Ascending aorta (tissue), 2 donors: ENCODE data around the gene SLC35F3. TPM values are rescaled to one million over a fixed set of nuclear protein-coding genes. Genes with fewer than 3 reads are reported as not detected.

Source experiments
- DNase-seq, 2 donors: peaks; one replicate each; pipeline ENCODE4 v3.0.0-alpha.2; 2019; ENCODE audit warnings: low spot score in 2 of 2
- H3K27ac ChIP-seq, 2 donors: fragments of 200-600 bp; sonication (generic); one replicate each; pipeline ENCODE4 v1.5.1; 2016 to 2017; ENCODE audit warnings: mild to moderate bottlenecking in 1 of 2
- H3K27me3 ChIP-seq: fragments of 200-600 bp; sonication (generic); one replicate; pipeline ENCODE4 v1.5.1; 2017
- H3K36me3 ChIP-seq, 2 donors: fragments of 200-600 bp; sonication (generic); one replicate each; pipeline ENCODE4 v1.5.1; 2016
- H3K4me1 ChIP-seq, 2 donors: fragments of 200-600 bp; sonication (generic); one replicate each; pipeline ENCODE4 v1.5.1; 2016 to 2017; ENCODE audit warnings: mild to moderate bottlenecking in 1 of 2
- H3K4me3 ChIP-seq, 2 donors: fragments of 200-600 bp; sonication (generic); one replicate each; pipeline ENCODE4 v1.5.1; 2016 to 2017; ENCODE audit warnings: mild to moderate bottlenecking in 1 of 2
- H3K9me3 ChIP-seq, 2 donors: fragments of 200-600 bp; sonication (generic); one replicate each; pipeline ENCODE4 v1.5.1; 2016
- intact Hi-C: fragments of 100-400 bp; cut with DNase I; formaldehyde crosslinking; loops from one replicate; pipeline ENCODE4 v1.15.1; 2023
- total RNA-seq: library from RNA; depleted of rRNA; stranded (reverse); fragments of >200 nt; gene quantifications from one replicate; pipeline ENCODE4 v1.1.0, GENCODE V29; 2016
- TF ChIP-seq, protein P1 (sequence below), 3 experiments: fragments of 200-600 bp in 2 of 3; fragments of 450-650 bp in 1 of 3; sonication (generic) in 2 of 3; IDR thresholded peaks; one replicate each; pipeline ENCODE4 v1.5.1; 2016 to 2019; ENCODE audit warnings: antibody characterized with exemption in 3 of 3, mild to moderate bottlenecking in 1 of 3, moderate library complexity in 1 of 3

The SLC35F3 gene
- total RNA-seq, 1 donor from 2014 or later: 1.4 TPM

- H3K36me3 ChIP-seq: no peaks in the 10 kb centered on the region
Observed at GRCh38 chr1:234018816-234019215, 114.3 kb downstream of the SLC35F3 start.

DNA sequence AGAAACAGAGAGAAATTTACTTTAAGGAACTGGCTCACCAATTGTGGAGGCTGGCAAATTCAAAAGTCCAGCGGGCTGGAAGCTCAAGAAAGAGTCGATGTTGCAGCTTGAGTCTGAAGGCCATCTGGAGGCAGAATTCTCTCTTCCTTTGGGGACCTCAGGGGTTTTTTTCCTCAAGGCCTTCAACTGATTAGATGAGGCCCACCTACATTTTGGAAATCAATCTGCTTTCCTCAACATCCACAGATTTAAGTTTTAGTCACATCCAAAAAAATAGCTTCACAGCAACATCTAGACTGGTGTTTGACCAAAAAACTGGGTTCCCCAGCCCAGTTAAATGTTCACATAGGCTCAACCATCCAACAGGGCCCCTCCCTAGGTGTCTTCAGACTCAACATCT lies 114.9 kb downstream of the SLC35F3 start:
- no peaks in the 10 kb centered on the region for H3K4me1 ChIP-seq

More at GRCh38 chr1:234018816-234019215, 114.3 kb downstream of the SLC35F3 start:
- Histone ChIP-seq H3K27me3 (no peaks in the 10 kb centered on the region), H3K9me3 (no peaks in the 10 kb centered on the region), H3K4me3 (no peak overlapping the region), H3K27ac (no peak overlapping the region), H3K4me1 (no peaks in the 10 kb centered on the region)
- DNase-seq: no peak
- intact Hi-C loops: no loop called here
- TF ChIP-seq, protein P1, sequence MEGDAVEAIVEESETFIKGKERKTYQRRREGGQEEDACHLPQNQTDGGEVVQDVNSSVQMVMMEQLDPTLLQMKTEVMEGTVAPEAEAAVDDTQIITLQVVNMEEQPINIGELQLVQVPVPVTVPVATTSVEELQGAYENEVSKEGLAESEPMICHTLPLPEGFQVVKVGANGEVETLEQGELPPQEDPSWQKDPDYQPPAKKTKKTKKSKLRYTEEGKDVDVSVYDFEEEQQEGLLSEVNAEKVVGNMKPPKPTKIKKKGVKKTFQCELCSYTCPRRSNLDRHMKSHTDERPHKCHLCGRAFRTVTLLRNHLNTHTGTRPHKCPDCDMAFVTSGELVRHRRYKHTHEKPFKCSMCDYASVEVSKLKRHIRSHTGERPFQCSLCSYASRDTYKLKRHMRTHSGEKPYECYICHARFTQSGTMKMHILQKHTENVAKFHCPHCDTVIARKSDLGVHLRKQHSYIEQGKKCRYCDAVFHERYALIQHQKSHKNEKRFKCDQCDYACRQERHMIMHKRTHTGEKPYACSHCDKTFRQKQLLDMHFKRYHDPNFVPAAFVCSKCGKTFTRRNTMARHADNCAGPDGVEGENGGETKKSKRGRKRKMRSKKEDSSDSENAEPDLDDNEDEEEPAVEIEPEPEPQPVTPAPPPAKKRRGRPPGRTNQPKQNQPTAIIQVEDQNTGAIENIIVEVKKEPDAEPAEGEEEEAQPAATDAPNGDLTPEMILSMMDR (IDR thresholded peaks at IDR 0.05): no peak

DNA sequence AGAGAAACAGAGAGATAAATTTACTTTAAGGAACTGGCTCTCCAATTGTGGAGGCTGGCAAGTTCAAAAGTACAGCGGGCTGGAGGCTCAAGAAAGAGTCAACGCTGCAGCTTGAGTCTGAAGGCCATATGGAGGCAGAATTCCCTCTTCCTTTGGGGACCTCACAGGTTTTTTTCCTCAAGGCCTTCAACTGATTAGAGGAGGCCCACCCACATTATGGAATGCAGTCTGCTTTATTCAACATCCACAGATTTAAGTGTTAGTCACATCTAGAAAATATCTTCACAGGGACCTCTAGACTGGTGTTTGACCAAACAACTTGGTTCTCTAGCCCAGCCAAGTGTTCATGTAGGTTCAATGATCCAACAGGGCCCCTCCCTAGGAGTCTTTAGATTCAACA lies 117.8 kb downstream of the SLC35F3 start:
- Histone ChIP-seq H3K27ac (no peak overlapping the region), H3K4me3 (no peak overlapping the region), H3K27me3 (no peaks in the 10 kb centered on the region), H3K4me1 (no peaks in the 10 kb centered on the region), H3K9me3 (no peaks in the 10 kb centered on the region), H3K36me3 (no peaks in the 10 kb centered on the region)
- TF ChIP-seq, protein P1 (IDR thresholded peaks at IDR 0.05): no peak
- intact Hi-C loops: no loop called here
- no peak for DNase-seq

More for the DNA sequence above, 114.9 kb downstream of the SLC35F3 start:
- Histone ChIP-seq H3K4me3 (no peak overlapping the region), H3K27me3 (no peaks in the 10 kb centered on the region), H3K36me3 (no peaks in the 10 kb centered on the region), H3K27ac (no peak overlapping the region), H3K9me3 (no peaks in the 10 kb centered on the region)
- TF ChIP-seq, protein P1 (IDR thresholded peaks at IDR 0.05): no peak
- intact Hi-C loops: no loop called here
- no peak for DNase-seq

GRCh38 chr1:234039603-234040002 lies 135.1 kb downstream of the SLC35F3 start:
- H3K27me3 ChIP-seq: no peaks in the 10 kb centered on the region
- no peak overlapping the region for H3K4me3 ChIP-seq
- no peaks in the 10 kb centered on the region for H3K4me1 ChIP-seq
- H3K9me3 ChIP-seq: no peaks in the 10 kb centered on the region
- intact Hi-C loops: no loop called here
- DNase-seq: no peak
- no peak overlapping the region for H3K27ac ChIP-seq
- no peaks in the 10 kb centered on the region for H3K36me3 ChIP-seq
- TF ChIP-seq, protein P1 (IDR thresholded peaks at IDR 0.05): no peak

- no peak overlapping the region for H3K4me3 ChIP-seq
- TF ChIP-seq, protein P1 (IDR thresholded peaks at IDR 0.05): no peak
- DNase-seq: no peak
- H3K27me3 ChIP-seq: no peaks in the 10 kb centered on the region
- H3K4me1 ChIP-seq: no peaks in the 10 kb centered on the region
- intact Hi-C loops: no loop called here
- no peaks in the 10 kb centered on the region for H3K9me3 ChIP-seq
- H3K27ac ChIP-seq: no peak overlapping the region
- no peaks in the 10 kb centered on the region for H3K36me3 ChIP-seq
Observed at GRCh38 chr1:234040446-234041317, 136.2 kb downstream of the SLC35F3 start.
